Glomerular visceral epithelial cell (primary cell): ENCODE measurements around the gene RNPC3.
"Not testable (repeated sequence)": the region's sequence is repeated elsewhere in the genome, so short reads cannot be mapped to it uniquely, and the experiment has no call there.

Experiments used
- DNase-seq: peaks from one replicate; pipeline ENCODE4 v3.0.0-alpha.2; 2016; ENCODE audit errors: extremely low spot score

Gene RNPC3

GRCh38 chr1:103560427-103560826, 34.9 kb downstream of the RNPC3 start:
- DNase-seq: no peak

- not testable (repeated sequence) for DNase-seq
Measured at GRCh38 chr1:103561124-103561523, 35.6 kb downstream of the RNPC3 start.

DNA sequence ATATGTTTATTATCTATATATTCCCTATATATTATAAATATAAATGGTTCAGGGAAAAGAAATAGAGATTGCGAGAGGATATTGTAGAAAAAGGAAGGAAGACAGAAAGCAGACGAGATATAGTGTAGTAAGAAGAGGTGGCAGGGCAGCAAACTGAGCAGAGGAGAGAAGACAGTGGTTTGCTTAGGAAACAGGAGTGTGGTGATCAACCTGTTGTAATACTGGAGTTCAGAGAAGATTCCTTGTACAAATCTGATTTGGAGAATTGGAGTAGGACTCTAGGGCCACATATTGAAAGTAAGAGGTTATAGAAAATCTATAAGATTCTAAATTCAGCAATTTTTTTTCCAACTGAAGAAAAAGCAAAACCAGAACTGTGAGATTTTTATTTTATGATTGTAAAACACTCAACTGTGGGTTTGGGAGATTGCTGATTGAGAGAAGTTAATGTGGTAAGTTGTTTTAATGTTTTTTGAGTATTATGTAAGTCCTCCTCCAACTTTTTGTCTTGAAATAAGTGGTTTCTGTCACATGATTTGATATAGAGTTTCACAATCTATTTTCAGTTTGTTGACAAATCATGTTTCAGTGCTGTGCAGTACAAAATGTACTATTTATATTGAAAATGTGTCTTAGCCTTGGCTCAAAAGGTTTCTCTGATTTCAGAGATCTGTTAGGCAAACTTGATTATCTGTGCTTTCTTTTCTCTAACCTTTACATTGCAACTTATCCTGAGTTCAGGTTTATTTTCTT, 36.3 kb downstream of the RNPC3 start:
- no peak for DNase-seq

- DNase-seq: no peak
Measured at GRCh38 chr1:103563056-103563455, 37.6 kb downstream of the RNPC3 start.

DNA sequence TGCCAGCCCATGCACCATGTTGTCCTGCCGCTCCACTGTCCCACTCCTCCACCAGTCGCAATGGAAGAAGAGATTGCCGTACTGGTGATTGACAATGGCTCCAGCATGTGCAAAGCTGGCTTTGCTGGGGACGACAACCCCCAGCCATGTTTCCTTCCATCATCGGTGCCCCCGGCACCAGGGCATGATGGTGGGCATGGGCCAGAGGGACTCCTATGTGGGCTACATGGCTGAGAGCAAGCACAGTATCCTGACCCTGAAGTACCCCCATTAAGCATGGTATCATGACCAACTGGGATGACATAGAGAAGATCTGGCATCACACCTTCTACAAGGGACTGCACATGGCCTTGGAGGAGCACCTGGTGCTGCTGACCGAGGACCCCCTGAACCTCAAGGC, 44.0 kb downstream of the RNPC3 start:
- no peak for DNase-seq

- DNase-seq: not testable (repeated sequence)
Measured at GRCh38 chr1:103571289-103571688, 45.8 kb downstream of the RNPC3 start, which contains the start of gene AMY2B. AMY2B (plus strand) TSS chr1:103571589; CDS start chr1:103571603, 14 bp downstream.

DNA sequence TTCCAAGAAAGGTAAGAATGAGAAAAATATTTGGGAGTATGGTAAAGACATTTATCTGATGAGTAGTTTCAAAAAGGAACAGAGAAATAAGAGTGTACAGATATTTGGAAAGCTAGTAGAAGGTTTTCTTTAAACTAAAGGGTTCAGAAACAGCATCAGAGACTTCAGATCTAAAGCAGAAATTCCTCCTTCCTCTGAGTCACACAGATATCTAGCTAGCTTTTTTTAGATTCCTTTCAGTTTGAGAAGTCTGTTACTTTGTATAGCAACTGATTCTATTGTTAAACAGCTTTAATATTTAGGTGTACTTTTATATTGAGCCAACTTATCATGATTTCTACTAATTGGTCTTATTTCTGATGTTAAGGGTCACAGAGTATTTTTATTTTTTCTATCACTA, 50.6 kb downstream of the RNPC3 start:
- no peak for DNase-seq

DNA sequence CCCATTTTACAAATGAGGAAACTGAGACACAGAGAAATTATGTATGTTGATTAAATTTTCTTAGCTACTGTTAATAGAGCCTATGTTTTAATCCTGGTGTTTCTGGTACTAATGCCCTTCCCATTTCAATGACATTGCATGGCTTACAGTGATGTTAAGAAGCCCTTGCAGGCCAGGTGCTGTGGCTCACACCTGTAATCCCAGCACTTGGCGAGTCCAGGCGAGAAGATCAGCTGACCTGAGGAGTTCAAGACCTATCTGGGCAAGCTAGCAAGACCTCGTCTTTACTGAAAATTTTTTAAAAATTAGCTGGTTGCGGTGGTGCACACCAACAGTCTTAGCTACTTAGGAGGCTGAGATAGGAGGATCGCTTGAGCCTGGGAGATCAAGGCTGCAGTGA, 51.3 kb downstream of the RNPC3 start:
- DNase-seq: not testable (repeated sequence)

GRCh38 chr1:103582464-103582863, 57.0 kb downstream of the RNPC3 start:
- no peak for DNase-seq

- DNase-seq: no peak
Measured at GRCh38 chr1:103583887-103584286, 58.4 kb downstream of the RNPC3 start.

GRCh38 chr1:103584537-103584936, 59.0 kb downstream of the RNPC3 start:
- no peak for DNase-seq

- not testable (repeated sequence) for DNase-seq
Measured at GRCh38 chr1:103602740-103603139, 77.2 kb downstream of the RNPC3 start.
